ENCODE results near the gene MAP3K7CL.

The MAP3K7CL gene

DNA sequence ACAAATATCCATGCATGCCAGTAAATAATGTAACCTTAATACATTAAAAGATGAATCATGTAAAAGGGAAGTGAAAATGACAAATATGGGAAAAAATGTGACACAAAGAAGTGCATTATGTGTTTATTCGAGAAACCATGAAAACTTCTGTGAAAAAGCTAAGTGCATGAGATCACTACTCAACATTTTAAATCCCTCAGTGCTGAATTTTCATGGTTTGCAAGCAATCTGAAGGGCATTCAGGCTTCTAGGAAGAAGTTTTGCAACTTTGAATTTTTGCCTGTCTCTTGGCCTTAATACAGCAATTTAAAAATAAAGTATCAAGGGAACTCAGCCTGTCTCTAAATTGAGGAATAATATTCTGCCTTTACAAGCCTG lies 78.2 kb downstream of the MAP3K7CL start:
- Mint-ChIP-seq H3K27ac (peak overlapping the region in 1 of 3 experiments; percentile 67), H3K9me3 (no peaks in the 10 kb centered on the region), H3K4me3 (no peak overlapping the region), H3K4me1 (no peaks in the 10 kb centered on the region), H3K27me3 (ENCODE audit: low read depth) (no peaks in the 10 kb centered on the region), H3K36me3 (ENCODE audit: low read depth) (no peaks in the 10 kb centered on the region)
- TF ChIP-seq, protein P1, sequence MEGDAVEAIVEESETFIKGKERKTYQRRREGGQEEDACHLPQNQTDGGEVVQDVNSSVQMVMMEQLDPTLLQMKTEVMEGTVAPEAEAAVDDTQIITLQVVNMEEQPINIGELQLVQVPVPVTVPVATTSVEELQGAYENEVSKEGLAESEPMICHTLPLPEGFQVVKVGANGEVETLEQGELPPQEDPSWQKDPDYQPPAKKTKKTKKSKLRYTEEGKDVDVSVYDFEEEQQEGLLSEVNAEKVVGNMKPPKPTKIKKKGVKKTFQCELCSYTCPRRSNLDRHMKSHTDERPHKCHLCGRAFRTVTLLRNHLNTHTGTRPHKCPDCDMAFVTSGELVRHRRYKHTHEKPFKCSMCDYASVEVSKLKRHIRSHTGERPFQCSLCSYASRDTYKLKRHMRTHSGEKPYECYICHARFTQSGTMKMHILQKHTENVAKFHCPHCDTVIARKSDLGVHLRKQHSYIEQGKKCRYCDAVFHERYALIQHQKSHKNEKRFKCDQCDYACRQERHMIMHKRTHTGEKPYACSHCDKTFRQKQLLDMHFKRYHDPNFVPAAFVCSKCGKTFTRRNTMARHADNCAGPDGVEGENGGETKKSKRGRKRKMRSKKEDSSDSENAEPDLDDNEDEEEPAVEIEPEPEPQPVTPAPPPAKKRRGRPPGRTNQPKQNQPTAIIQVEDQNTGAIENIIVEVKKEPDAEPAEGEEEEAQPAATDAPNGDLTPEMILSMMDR (IDR thresholded peaks at IDR 0.05; ENCODE audit: unreplicated experiment in 3 of 3) = no peak

DNA sequence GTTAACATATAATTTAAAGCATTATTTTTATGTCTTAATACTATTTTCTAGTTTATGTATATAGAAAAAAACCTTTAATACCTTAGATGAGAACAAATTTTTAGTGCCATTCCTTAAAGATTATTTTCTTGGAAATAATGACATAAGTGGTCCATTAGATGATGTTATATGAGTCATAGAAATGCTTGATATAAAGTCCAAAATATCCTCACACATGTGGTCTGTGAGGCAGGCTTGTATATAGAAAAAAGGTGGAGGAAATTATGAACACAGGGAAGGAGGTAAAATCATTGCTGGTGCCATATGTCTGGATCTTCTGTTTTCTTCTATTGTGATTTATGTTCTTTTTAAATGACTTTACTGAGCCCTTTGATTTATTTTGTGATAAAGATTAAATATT lies 79.3 kb downstream of the MAP3K7CL start:
- H3K4me3 Mint-ChIP-seq = no peak overlapping the region
- no peaks in the 10 kb centered on the region for H3K36me3 Mint-ChIP-seq (ENCODE audit: low read depth)
- H3K4me1 Mint-ChIP-seq = no peaks in the 10 kb centered on the region
- H3K27ac Mint-ChIP-seq = no peak overlapping the region
- H3K27me3 Mint-ChIP-seq (ENCODE audit: low read depth) = no peaks in the 10 kb centered on the region
- no peaks in the 10 kb centered on the region for H3K9me3 Mint-ChIP-seq
- TF ChIP-seq, protein P1 (IDR thresholded peaks at IDR 0.05; ENCODE audit: unreplicated experiment in 3 of 3) = no peak

DNA sequence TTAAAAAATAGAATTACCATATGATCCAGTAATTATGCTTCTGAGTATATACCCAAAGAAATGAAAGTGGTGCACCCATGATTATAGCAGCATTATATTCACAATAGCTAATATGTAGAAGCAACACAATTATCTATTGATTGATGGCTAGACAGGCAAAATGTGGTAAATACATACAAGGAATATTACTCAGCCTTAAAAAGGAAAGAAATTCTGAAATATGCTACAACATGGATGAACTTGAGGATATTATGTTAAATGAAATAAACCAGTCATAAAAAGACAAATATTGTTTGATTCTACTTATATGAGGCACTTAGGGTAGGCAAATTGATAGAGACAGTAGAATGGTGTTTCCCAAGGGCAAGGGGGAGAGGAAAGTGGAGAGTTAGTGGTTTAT lies 80.8 kb downstream of the MAP3K7CL start:
- TF ChIP-seq, protein P1 (IDR thresholded peaks at IDR 0.05; ENCODE audit: unreplicated experiment in 3 of 3) = no peak
- no peaks in the 10 kb centered on the region for H3K27me3 Mint-ChIP-seq (ENCODE audit: low read depth)
- no peaks in the 10 kb centered on the region for H3K4me1 Mint-ChIP-seq
- H3K36me3 Mint-ChIP-seq (ENCODE audit: low read depth) = no peaks in the 10 kb centered on the region
- no peaks in the 10 kb centered on the region for H3K9me3 Mint-ChIP-seq
- no peak overlapping the region for H3K27ac Mint-ChIP-seq
- no peak overlapping the region for H3K4me3 Mint-ChIP-seq

DNA sequence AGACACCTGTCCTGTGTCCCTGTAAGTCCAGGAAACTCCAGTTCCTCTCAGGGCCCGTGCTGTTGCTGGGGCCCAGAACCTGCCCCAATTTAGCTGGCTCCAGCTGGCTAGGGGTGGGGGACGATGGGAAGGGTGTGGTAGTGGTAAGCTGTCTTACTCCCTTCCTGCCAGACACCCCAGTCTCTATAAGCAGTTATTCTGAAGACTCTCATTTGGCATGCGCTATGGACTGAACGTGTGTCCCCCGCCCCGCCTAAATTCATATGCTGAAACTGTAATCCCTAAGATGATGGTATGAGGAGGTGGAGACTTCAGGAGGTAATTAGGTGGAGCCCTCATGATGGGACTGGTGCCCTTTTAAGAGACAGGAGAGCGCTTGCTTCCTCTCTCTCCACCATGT lies 82.0 kb downstream of the MAP3K7CL start:
- Mint-ChIP-seq H3K4me3 (no peak overlapping the region), H3K27ac (no peak overlapping the region), H3K36me3 (ENCODE audit: low read depth) (no peaks in the 10 kb centered on the region), H3K4me1 (no peaks in the 10 kb centered on the region), H3K9me3 (no peaks in the 10 kb centered on the region), H3K27me3 (ENCODE audit: low read depth) (no peaks in the 10 kb centered on the region)
- TF ChIP-seq, protein P1 (IDR thresholded peaks at IDR 0.05; ENCODE audit: unreplicated experiment in 3 of 3) = no peak

DNA sequence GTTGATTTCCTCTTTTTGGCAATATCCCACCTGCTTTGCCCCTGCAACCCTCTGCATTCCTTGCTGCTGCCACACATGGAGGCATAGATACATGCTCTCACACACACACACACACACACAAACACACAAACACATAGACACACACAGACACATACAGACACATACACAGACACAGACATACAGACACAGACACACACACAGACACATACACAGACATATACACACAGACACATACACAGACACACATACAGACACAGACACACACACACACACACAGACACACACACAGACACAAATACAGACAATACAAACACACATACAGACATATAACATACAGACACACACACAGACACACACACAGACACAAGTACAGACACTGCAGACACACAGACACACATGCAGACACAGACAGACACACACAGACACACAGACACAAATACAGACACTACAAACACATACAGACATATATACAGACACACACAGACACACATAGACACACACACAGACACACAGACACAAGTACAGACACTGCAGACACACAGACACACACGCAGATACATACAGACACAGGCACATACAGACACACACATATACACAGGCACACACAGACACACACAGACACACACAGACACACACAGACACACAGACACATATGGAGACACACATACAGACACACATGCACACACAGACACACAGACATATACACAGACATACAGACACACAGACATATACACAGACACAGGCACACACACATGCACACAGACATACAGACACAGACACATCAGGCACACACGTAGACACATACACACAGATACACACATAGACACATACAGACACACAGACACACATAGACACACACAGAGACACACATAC lies 83.3 kb downstream of the MAP3K7CL start:
- Mint-ChIP-seq H3K4me1 (no peaks in the 10 kb centered on the region), H3K27ac (no peak overlapping the region), H3K9me3 (no peaks in the 10 kb centered on the region), H3K36me3 (ENCODE audit: low read depth) (no peaks in the 10 kb centered on the region), H3K27me3 (ENCODE audit: low read depth) (no peaks in the 10 kb centered on the region), H3K4me3 (no peak overlapping the region)
- TF ChIP-seq, protein P1 (IDR thresholded peaks at IDR 0.05; ENCODE audit: unreplicated experiment in 3 of 3) = no peak

DNA sequence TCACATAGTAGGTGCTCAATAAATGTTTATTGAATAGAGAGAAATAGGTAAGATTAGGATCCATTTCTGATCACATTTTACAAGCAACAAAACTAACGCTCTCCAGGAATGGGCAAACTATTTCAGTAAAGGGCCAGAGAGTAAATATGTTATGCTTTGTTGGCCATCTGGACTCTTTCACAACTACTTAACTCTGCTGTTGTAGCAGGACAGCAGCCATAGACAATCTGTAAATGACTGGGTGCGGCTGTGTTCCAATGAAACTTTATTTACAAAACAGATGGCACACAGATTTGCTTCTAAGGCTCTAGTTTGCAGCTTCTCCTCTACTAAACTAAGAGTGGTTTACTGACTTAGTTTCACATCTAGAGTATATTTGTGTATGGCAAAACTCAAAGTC lies 85.3 kb downstream of the MAP3K7CL start:
- Mint-ChIP-seq H3K27ac (no peak overlapping the region), H3K4me1 (no peaks in the 10 kb centered on the region), H3K27me3 (ENCODE audit: low read depth) (no peaks in the 10 kb centered on the region), H3K4me3 (no peak overlapping the region), H3K36me3 (ENCODE audit: low read depth) (no peaks in the 10 kb centered on the region), H3K9me3 (no peaks in the 10 kb centered on the region)
- TF ChIP-seq, protein P1 (IDR thresholded peaks at IDR 0.05; ENCODE audit: unreplicated experiment in 3 of 3) = no peak
